COR-L47 (cell line): Measurements from ENCODE around the gene BCL2L12.

Source experiments
- DNase-seq: peaks from one replicate; lab custom pipeline; 2025; lab: John Stamatoyannopoulos, UW

Gene BCL2L12

DNA sequence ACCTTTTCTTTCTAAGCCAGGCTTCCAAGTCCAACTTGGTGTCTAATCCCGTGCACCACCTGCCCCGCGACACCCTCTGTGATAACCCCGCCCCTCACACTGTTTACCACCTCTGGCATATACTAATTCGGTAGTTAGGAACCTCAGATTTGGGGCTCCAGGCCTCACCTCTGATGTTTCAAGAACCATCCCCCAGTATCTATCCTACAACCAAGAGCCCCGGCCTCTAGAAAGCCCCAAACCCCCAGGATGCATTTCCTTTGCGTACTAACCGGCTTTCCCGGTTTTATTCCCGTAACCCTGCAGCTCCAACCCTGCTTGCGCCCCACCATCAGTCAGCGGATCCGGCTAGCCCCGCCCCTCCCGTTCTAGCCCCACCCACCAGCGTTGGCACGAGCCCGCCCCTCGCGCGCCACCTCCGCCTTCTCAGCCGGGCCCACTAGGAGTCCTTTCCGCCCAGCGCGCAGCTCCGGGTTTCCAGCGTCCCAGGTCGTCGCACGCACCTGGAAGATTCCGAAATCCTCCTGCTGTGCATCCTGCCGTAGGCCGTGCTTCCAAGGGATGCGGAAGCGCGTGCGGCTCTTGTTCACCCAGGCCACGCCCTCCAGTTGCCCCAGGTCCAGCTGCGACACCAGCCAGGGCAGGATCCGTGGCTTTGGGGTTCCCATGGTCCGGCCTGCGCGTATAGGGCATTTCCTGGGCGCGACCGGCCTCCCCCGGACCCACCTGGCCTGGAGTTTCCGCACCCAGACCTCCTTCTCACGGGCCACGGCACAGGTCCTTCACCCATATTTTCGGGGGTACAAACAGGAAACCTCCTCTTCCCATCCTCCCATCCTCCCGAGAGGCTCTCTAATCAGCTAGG lies 1.3 kb upstream of the BCL2L12 start:
- DNase-seq = peak; percentile 80

DNA sequence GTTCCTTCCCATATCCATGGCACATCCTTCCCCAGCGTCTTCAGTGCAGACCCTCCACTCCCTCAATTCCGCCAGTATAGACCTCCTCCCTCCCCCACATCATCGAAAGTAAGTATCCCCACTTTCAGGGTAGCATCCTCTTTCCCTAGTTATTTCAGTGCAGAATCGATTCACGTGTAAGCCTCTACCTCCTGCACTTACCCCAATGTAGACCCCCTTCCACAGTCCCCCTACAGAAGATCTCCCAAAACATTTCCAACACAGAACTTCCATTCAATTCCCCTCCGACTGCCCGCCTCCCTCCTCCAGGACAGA lies 740 bp upstream of the BCL2L12 start:
- no peak for DNase-seq

GRCh38 chr19:49666120-49666444 lies 349 bp downstream of the BCL2L12 start:
- no peak for DNase-seq

DNA sequence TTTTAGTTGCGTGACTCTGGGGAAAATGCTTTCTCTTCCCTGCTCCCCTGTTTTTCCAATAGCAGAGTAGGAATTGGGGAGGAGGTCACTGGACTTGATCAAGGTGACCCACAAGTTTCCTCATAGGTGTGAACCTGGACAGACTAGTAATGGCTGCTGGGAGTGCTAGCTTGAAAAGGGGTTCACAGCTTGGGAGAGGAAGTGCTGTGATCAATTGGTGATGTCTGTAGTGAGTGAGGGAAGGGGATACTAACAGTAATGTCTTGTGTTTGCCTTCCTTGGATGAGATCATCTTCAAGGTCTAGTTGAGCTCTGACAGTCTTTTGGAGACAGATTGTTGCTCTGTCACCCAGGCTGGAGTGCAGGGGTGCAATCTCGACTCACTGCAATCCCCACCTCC lies 1.7 kb downstream of the BCL2L12 start:
- DNase-seq = no peak

- DNase-seq = no peak
Observed at GRCh38 chr19:49669516-49669915, 3.8 kb downstream of the BCL2L12 start.

GRCh38 chr19:49672131-49672919 lies 6.6 kb downstream of the BCL2L12 start:
- DNase-seq = peak; percentile 82

DNA sequence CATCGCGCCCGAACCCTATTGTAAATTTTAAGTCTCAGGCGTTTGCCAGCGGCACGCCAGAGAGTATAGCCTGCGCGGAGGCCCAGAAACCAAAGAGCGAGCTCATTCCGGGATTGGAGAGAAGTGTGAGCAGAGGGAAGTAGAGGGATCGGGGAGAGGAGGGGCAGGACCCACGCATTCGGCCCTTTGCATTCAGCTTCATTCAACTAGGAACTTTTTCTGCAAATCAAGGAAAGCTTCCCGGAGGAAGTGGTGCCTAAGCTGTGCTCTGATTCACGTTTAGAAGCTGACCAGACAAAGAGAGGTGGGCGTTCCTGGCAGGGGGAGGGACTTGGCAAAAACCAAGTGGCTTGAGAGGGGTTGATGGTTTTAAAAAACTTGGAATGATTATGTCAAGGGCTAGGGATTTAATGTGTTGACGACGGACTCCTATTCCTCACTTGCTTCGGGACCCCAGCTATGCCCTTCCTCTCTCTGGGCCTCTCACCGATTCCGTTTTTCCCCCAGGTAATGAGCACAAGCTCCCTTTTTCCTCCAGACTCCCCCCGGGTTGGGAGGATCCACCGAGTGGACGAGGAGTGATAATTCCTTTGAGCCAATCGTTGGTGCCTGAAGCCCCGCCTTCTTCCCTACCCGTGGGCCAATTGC lies 10.5 kb downstream of the BCL2L12 start:
- DNase-seq = peak; percentile 86

DNA sequence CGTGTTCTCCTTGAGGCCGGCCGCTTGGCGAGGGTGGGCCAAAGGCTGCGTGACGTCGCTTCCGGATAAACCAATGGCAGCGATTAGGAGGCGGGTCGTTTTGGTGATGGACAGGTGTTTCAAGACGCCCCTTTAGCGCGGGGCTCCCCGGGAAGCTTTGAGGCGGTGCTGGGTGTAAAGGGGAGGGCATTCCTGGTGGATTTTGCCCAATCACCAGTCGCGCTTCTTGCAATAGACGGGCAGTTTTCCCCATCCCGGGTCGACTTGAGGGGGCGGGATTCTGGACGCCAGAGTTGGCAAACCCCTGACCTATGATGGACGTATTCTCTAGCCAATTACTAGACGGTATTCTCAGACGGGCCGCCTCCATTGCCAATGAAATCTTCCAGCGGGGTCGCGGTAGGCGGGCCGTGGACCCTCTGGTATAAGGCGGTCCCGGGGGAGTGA lies 11.1 kb downstream of the BCL2L12 start:
- peak; percentile 100 for DNase-seq

DNA sequence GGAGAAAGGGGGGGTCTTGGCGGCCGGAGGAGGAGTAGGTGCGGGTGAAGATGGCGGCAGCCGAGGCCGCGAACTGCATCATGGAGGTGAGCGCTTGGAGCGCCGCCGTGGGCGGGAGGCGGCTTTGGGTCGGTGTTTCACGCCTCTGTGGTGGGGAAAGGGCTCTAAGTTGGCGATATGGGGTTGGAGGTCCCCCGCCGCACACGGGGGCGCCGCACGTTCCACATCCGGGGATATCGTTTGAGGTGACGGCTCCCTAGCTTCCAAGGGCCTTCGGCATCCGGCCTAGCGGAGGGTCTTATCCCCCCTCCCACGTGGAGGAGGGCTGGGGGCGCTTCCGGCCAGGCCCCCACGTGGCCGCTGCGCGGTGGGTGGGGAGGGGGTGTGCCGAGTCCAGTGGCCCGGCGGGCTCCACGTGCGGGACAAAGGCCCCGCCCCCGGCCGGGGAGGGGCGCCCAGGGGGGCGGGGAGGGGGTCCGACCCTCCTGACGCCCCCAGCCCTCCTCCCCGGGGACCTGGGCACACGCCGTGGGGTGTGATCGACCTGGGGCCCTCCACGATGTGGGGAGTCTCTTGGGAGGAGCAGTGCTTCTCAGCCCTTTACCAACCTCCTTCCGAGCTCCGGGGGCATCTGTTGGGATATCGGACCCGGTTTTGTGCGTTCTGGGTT lies 11.6 kb downstream of the BCL2L12 start, which contains the start of gene PRMT1:
TSS of gene PRMT1 (plus strand) at position 41 of the 670 bp plus-strand sequence. CDS start at position 51, 10 bp downstream.
- DNase-seq = peak; percentile 65

DNA sequence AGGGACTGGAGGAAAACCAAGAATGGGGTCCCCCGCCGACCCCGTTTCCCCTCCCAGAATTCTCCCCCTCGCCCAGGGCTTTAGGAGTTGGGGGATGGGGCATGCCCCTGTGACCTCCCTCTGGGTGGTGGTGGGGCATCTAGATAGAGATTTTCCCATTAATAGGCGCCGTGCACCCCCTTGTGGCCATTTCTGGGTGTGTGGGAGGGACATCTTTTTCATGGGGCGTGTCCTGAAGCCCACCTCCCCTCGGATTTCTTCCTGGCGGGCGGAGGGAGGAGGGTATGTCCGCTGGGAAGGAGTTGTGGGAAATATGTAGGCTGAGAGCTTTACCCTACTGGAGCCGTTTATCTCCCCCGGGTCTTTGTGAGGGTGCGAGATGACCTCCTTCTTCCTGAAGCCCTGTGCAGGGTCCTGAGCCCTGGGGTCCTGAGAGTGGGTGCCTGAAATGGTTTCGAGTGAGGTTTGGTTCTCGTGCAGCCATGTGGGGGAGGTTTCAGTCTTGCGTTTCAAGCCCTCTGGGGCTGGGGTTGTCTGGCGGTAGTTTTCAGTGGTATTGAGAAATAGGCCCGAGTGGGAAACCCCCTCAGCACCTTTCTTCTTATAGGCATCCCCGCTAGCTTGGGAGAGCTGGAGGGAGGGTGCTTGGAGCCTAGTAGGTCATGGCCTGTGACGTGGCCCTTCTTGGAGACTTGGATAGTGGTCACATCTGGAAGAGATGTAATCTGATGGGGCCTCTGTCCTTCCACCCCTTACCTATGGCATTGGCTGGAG lies 12.4 kb downstream of the BCL2L12 start:
- DNase-seq = peak; percentile 70

- DNase-seq = no peak
Observed at GRCh38 chr19:49678985-49679770, 13.4 kb downstream of the BCL2L12 start.

GRCh38 chr19:49679771-49680413 lies 14.2 kb downstream of the BCL2L12 start:
- no peak for DNase-seq

DNA sequence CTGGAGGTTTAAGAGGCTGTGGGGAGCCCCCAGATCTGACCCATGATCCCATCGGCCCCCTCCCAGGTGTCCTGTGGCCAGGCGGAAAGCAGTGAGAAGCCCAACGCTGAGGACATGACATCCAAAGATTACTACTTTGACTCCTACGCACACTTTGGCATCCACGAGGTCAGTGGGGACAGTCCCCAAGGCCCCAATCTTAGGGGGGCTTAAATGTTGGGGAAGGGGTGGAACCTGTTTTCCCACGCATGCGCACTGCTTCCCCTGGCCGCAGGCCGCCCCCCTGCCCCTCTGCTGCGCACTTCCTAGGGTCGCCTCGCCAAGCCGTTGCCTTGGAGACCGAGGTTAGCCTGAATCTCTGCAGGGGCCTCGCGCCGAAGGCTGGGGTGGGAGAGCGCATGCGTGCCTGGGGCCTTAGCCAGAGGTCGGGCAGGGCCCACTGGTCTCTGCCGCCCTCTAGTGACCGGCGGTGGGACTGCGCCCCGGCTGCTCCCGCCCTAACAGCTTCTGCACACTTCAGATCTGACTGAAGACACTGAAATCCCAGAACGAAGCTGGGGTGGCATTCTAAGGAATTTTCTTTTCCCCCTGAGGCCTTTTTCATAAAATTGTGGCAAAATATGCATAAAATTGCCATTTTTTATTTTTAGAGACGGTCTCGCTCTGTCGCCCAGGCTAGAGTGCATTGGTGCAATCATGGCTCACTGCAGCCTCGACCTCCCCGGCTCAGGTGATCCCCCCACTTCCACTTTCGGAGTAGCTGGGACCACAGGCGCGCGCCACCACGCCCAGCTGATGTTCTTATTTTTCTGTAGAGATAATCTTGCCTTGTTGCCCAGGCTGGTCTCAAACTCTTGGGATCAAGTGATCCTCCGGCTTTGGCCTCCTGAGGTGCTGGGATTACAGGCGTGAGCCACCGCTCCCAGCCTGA lies 15.0 kb downstream of the BCL2L12 start:
- peak; percentile 84 for DNase-seq

DNA sequence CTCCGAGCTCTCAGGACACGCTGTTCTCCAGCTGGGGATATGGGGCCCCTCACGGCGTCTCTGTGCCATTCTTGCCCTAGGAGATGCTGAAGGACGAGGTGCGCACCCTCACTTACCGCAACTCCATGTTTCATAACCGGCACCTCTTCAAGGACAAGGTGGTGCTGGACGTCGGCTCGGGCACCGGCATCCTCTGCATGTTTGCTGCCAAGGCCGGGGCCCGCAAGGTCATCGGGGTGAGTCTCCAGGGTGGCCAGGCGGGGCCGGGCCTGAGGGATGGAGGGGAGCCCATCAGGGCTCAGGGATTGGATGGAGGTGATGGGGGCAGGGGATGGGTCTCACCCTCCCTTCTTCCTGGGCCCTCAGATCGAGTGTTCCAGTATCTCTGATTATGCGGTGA lies 16.1 kb downstream of the BCL2L12 start:
- DNase-seq = no peak

- no peak for DNase-seq
Observed at GRCh38 chr19:49682274-49682673, 16.5 kb downstream of the BCL2L12 start.

DNA sequence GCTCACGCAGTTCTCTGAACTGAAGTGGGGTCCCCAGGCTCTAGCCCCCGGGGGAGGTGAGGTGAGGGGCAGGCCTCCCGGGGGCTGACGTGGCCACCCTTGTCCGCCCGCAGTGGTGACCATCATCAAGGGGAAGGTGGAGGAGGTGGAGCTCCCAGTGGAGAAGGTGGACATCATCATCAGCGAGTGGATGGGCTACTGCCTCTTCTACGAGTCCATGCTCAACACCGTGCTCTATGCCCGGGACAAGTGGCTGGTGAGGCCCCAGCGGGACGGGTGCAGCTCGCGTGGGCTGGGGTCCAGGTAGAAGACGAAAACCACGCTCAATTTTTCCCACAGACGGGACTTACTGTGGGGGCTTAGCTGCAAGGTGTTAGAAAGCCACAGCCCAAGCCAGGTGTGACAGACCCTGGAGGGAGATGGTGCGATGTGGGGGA lies 18.1 kb downstream of the BCL2L12 start:
- DNase-seq = no peak

- no peak for DNase-seq
Observed at GRCh38 chr19:49684251-49684982, 18.7 kb downstream of the BCL2L12 start.

- DNase-seq = no peak
Observed at GRCh38 chr19:49684983-49685553, 19.3 kb downstream of the BCL2L12 start.
